Loucy (cell line): ENCODE results near the gene SLC9C2.

Experiments
- CTCF ChIP-seq: fragments of 200-600 bp; sonication (generic); conservative IDR thresholded peaks from 2 replicates; pipeline ENCODE4 v1.5.1; 2014; ENCODE audit warnings: mild to moderate bottlenecking, antibody characterized with exemption, low read length
- EZH2phosphoT487 ChIP-seq: fragments of 200-600 bp; IDR thresholded peaks from 2 replicates; pipeline ENCODE4 v1.6.1; 2018; ENCODE audit warnings: antibody characterized with exemption, mild to moderate bottlenecking, moderate library complexity, borderline replicate concordance

DNA sequence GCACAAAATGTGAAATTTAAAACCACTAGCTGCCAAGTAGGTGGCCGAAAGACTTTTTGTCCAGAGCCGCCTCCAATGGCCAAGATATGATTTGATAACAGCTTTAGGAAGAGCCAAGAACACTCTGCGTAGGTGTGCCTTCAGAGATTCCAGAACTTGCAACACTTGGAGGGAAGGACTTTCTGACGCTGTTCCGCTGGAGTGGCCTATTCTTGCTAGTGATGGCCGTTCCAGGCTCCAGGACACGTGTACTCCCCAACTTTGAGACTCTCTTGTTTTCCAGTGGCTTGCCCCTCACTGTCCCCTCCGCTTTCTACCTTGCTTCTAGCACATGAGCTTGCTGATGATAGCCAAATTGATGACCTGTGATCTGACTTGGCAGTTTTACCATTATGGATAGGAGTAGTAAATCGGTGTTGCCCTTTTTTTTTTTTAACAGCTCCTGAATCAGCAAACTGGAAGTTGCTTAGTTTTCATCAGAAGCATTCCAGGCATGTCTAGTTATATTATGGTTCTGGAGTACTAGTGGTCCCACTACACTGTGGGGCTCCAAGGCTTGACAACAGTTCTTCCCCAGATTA is 124.7 kb downstream of the SLC9C2 start:
- no peak for TF ChIP-seq CTCF
- no peak for TF ChIP-seq EZH2phosphoT487
